ENCODE results near the gene HCN3. TPM values are rescaled to one million over a fixed set of nuclear protein-coding genes. Genes with fewer than 3 reads are reported as not detected.
A peak's percentile ranks its signal among the peaks of the same experiment; 100 is the strongest.
"Not testable (repeated sequence)": the region's sequence is repeated elsewhere in the genome, so short reads cannot be mapped to it uniquely, and the experiment has no call there.

HCN3 gene
- polyA plus RNA-seq, 1 donor, result 4.3 TPM

DNA sequence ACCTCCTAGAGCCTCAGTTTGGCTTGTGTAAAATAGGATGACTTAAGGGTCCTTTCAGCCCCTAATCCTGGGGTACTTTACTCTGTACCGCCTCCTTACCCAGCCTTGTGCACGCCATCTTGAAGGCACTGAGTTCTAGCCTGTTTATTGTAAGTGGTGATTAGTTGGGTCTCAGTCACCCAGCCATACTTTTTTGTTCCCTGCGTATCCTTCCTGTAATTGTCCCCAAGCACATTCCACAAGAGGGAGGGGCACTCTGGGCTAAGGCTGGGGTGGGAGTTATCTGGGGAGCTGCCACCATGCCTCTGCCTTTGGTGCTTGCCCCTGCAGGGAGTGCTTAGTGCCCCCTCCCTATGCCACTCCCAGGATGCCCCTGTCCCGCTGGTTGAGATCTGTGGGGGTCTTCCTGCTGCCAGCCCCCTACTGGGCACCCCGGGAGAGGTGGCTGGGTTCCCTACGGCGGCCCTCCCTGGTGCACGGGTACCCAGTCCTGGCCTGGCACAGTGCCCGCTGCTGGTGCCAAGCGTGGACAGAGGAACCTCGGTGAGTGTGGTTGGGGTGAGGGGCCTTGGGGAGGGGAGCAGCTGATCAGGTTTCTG, 32.3 kb downstream of the HCN3 start:
- no peak for DNase-seq (ENCODE audit: low read depth)

DNA sequence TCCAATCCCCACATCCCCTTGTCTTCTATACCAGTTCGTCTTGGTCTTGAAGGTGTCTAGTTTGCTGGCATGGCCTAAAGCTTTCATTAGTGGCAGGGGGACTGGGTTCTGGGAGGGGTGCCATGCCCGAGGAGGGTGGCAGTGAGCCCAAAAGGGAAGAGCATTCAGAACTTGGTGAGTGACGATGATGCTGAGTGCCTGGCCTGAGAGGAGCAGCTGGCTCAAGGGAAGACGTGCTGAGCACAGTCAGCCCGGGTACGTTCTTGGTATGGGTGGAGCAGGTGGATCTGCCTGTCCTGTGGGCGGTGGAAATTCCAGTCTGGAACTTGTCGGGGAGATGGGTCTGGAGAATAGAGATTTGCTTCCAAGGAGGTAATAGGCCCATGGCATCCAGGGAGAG, 36.0 kb downstream of the HCN3 start:
- DNase-seq (ENCODE audit: low read depth), result no peak

DNA sequence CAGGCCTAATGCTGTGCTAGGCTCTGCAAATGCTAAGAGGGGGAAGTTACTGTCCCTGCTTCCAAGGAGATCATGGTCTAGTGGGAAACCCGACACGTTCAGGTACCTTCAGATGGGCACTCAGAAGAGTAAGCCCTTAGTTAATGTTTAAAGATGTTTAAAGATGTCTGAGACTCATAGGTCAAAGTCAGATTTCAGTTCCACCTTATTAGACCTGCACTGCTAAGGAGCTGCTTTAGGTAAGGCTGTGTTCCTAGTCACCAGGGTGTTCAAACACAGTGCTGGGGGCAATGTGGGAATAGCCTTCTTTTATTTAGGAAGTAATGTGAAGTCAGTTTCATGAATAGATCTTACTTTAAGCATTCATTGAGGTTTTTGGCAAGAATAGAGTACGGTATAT, 39.7 kb downstream of the HCN3 start:
- no peak for DNase-seq (ENCODE audit: low read depth)

DNA sequence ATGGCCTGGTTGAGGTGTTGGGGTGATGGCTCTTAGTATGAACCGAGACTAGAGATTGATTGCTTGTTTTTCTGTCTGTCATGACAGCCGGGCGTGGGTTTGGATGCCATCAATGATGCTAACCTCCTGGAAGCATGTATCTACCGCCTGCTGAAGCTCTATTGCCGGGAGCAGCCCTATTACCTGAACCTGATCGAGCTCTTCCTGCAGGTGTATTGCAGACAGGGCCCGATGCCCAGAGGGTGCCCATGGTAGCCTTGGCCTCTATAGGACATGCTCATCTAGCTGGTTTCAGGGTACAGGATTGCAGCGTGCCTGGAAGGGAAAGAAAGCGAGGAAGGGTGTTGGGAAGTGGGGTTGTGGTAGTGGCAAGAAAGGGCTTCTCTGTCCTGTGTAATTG, 40.8 kb downstream of the HCN3 start:
- DNase-seq (ENCODE audit: low read depth), result no peak

DNA sequence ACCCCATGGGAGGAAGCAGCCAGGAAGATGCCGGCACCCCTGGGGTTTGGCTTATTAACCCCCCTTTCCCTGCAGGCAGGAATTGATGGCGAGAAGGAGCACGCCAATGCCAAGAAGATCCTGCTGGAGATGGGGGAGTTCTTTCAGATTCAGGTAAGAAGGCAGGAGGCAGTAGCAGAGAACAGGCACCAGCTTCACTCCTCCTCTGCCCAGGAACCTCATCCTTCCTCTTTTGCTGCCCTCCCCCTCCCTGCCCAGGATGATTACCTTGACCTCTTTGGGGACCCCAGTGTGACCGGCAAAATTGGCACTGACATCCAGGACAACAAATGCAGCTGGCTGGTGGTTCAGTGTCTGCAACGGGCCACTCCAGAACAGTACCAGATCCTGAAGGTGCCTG, 42.3 kb downstream of the HCN3 start:
- no peak for DNase-seq (ENCODE audit: low read depth)

DNA sequence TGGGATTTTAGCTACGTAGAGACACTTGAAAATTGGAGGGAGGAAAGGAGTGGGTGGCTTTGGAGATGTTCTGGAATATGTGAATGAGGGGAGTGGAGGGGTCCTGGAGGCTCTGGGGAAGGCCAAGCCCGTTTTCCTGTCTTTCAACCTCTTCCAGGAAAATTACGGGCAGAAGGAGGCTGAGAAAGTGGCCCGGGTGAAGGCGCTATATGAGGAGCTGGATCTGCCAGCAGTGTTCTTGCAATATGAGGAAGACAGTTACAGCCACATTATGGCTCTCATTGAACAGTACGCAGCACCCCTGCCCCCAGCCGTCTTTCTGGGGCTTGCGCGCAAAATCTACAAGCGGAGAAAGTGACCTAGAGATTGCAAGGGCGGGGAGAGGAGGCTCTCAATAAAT, 43.0 kb downstream of the HCN3 start:
- no peak for DNase-seq (ENCODE audit: low read depth)

DNA sequence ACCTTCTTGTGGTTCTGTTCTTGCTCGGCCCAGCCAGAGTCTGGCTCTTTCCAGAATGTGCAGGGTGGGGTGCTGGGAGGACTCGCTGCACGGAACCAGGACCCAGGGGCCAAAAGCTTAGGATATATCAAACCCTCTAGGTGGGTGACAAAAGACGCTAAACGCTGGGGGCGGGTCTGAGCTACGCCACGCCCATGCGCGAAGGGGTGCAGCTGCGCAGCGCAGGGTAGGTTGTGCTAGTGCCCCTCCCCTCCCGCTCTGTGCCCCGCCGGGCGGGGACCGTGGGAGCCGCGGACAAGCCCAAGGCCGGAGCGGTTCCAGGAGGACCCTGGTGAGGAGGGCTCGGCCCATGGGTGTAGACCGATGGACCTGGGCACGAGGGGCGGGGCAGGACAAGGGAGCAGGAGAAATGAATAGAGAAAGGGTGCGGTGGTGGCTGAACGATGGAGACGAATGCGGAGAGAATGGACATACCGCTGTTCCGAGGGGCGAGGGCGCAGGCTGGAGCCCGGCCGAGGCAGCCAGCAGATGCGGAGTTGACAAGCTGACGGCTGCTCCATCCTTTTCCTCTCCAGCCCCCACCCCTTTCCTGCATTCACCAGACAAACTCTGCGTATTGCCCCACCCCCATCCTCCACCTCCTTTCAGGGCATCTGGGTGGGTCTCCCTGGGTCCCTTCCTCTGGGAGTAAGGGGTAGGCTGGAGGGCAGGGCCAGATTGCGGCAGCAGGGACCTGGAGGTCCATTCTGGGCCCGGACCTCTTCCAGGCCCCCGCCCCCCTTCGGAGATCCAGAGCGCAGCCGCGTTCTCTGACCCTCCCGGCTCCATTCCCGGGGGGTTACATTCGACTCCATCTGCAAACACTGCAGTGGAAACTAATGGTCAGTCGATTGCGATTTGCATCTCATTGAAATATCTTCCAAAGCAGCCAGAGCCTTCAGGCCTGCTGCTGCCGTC, 43.7 kb downstream of the HCN3 start, which contains the start of gene RUSC1:
Gene RUSC1, plus strand, starts transcription at position 234 of the 957 bp plus-strand sequence. CDS start 880 bp downstream, outside the sequence.
- DNase-seq (ENCODE audit: low read depth), result peak; percentile 88

DNA sequence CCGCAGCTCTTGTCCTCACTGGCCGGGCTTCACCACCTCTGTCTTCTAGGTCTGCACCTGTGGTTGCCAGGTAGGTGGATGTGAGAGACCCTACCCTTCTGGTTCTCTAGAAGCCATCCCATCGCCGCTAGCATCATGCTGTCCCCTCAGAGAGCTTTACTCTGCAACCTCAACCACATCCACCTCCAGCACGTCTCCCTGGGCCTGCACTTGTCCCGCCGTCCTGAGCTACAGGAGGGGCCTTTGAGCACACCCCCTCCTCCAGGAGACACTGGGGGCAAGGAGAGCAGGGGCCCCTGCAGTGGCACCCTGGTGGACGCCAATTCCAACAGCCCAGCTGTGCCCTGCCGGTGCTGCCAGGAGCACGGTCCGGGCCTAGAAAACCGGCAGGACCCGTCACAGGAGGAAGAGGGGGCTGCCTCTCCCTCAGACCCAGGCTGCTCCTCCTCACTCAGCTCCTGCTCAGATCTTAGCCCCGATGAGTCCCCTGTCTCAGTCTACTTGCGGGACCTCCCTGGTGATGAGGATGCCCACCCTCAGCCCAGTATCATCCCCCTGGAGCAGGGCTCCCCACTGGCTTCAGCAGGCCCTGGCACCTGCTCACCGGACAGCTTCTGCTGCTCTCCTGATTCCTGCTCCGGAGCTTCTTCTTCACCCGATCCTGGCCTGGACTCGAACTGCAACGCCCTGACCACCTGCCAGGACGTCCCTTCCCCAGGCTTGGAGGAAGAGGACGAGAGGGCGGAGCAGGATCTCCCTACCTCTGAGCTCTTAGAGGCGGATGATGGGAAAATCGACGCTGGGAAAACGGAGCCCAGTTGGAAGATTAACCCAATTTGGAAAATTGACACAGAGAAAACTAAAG, 44.6 kb downstream of the HCN3 start:
- no peak for DNase-seq (ENCODE audit: low read depth)

DNA sequence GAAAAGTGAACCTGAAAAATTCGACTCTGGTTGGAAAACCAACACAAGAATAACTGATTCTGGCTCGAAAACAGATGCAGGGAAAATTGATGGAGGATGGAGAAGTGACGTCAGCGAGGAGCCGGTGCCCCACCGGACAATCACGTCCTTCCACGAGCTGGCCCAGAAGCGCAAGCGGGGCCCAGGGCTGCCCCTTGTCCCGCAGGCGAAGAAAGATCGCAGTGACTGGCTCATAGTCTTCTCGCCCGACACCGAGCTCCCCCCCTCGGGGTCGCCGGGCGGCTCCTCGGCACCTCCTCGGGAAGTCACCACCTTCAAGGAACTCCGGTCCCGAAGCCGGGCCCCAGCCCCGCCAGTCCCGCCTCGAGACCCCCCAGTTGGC, 45.3 kb downstream of the HCN3 start:
- DNase-seq (ENCODE audit: low read depth), result no peak

DNA sequence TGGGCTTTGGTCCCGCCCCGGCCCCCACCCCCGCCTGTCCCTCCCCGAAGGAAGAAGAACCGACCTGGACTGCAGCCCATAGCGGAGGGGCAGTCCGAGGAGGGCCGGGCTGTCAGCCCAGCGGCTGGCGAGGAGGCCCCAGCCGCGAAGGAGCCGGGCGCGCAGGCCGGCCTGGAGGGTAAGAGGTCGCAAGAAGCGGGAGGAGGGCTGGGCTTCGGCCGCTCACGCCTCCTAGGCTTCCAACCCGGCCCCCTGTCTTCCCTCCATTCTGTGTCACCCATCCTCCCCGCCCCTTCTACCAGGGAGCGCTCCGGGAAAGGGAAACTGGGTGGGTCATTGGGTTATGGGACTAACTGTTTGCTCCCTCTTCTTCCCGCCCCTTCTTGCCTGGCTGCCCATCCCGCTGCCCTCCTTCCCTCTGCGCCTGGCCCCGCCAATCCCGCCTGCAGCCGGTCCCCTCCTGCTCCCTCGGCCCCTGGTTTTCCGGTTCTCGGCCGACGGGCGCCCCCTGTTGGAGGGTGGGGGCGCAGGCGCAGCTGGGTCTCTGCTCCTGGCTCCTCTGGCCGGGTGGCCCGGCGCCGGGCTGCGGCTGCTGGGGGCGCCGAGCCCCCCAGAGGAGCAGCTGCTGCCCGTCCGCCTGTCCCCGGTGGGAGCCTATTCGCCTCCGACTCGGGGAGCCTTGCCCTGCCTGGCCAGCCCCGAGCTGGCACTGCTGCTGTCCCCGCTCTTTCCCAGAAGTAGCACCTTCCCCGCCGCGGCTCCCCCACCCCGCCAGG, 45.9 kb downstream of the HCN3 start:
- no peak for DNase-seq (ENCODE audit: low read depth)

DNA sequence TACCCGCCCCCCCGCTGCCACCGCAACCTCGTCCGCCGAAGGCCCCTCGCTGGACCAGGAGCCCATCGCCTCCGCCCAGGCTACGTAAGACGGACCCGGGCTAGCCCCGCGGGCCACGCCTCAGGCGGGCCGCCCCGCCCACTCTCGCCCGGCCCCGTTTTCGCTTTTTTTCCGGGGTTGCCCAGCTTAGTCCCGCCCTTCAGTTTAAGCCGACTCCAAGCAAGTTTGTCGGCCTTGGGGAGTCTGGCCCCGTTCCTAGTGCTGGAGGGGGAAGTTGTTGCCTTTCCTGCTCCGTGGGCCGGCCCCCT, 46.4 kb downstream of the HCN3 start:
- no peak for DNase-seq (ENCODE audit: low read depth)

DNA sequence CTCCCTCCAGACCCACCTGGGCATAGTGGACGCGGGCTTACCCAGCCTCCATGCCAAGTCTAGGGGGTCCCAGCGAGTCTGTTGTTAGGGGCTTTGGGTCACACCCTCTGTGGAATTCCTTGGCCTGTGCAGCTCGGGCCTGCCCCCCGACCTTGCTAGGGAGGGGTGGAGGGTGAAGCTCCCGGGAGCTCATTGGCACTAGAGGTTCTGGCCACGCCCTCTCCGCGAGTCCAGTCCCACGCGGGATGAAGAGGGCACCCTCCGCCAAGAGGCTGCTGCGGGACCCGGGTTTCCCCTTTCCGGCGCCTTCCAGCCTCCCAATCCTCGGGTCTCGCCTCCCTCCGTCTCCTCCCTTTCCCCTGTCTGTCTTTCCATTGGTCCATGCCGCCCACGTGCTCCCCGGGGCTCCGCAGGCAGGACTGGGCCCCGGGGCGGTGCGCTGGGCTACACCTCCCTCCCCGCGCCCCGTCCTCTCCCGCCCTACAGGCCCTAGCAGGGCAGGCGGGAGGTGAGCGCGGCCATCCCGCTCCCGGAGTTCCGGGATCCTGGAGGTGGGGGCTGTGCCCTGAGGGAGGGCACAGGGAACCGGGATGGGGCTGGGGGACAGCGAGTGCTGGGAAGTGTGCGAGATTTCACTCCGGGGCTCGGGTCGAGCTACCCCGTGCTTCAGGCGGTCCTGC, 46.9 kb downstream of the HCN3 start:
- peak; percentile 79 for DNase-seq (ENCODE audit: low read depth)

DNA sequence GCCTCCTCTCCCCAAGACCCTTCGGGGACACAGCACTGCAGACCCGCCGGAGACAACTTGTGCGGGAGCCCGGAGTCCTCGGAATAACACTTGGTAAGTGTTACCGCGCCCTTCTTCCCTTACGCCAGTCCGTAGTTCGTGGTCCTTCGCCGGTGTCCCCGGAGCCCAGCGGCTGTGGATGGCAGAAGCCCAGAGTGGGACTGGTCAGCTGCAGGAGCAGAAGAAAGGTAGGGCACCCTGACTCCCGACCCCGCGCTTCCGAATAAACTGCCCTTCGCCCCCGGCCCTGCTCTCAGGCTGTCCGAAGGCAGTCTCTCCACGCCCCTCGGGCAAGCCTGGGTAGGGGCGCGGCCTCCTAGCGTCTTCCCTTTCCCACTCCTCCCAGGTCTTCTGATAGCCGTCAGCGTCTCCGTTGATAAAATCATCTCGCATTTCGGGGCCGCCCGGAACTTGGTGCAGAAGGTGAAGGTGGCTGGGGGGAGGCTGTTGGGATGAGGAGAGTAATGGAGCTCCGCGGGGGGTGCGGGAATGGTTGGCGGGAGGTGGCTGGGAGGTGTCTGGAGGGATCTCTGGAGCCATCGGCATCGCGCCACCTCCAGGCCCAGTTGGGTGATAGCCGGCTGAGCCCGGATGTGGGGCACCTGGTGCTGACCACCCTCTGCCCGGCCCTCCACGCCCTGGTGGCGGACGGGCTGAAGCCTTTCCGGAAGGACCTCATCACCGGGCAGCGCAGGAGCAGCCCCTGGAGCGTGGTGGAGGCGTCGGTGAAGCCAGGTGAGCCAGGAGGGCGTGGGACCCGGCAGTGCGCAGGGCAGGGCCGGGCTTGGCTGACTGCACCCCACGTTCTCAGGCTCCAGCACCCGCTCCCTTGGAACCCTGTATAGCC, 47.7 kb downstream of the HCN3 start:
- DNase-seq (ENCODE audit: low read depth), result no peak

DNA sequence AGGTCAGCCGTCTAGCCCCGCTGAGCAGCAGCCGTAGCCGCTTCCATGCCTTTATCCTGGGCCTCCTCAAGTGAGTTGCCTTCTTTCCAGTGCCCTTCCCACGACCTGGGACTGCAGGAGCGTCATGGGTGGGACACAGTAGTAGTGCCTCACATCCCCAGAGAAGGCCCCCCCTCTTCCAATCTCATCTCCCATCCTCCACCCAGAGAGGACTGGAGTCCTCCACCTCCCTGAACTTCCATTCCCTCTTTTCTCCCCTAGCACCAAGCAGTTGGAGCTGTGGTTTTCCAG, 48.3 kb downstream of the HCN3 start:
- DNase-seq (ENCODE audit: low read depth), result no peak

DNA sequence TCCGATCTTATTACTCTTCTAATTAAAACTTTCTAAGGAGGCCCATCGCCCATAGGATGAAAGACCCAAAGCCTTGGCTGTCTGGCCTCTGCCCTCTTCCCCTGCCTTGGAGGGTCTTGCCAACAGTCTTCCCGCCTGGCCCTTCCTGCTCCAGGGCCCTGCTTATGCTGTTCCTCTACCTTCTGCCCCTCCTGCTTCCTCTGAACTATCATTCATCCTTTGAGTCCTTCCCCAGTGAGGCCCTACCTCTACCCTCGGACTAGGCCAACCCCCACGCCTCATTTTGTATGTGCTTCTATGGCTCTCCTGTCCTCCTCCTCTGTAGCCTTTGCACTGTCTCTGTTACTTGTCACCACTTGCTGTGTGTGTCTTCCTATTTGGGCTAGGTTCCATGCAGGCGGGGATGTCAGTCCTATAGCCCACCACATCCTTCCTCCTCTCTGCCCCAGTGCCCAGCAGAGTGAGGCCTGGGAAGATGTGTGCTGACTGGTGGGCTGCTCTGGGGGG, 48.8 kb downstream of the HCN3 start:
- no peak for DNase-seq (ENCODE audit: low read depth)

DNA sequence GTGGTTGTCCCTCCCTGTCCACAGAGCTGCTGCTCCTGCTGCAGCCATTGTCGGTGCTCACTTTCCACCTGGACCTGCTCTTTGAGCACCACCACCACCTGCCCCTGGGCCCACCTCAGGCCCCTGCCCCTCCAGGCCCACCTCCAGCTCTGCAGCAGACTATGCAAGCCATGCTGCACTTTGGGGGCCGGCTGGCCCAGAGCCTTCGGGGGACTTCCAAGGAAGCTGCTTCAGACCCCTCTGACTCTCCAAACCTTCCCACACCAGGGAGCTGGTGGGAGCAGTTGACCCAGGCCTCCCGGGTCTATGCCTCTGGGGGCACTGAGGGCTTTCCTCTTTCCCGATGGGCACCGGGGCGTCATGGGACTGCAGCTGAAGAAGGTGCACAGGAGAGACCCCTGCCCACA, 49.4 kb downstream of the HCN3 start:
- DNase-seq (ENCODE audit: low read depth), result no peak

DNA sequence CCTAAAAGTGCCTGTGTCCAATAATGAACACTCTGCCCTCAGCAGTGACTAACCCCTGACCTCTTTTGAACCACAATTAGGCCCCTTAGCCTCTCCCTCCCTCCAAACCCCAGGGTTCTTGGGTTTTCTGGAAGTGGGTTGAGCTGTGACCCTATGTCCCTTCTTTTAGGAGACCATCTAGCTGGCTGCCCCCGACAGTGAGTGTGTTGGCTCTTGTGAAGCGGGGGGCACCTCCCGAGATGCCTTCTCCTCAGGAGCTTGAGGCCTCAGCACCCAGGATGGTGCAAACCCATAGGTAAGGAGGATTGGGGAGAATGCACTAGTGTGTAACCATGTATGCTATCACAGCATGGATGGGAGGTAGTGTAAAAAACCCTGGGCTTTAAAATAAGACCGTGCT, 50.7 kb downstream of the HCN3 start:
- no peak for DNase-seq (ENCODE audit: low read depth)

DNA sequence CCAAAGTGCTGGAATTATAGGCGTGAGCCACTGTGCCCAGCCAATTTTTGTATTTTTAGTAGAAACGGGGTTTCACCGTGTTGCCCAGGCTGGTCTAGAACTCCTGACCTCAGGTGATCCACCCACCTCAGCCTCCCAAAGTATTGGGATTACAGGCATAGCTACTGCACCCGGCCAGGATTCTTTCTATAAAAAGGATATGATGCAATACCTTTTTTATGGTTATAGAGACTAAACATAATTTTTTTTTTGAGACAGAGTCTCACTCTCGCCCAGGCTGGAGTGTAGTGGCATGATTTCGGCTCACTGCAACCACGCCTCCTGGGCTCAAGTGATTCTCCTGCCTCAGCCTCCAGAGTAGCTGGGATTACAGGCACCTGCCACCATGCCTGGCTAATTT, 51.6 kb downstream of the HCN3 start:
- DNase-seq (ENCODE audit: low read depth), result not testable (repeated sequence)

DNA sequence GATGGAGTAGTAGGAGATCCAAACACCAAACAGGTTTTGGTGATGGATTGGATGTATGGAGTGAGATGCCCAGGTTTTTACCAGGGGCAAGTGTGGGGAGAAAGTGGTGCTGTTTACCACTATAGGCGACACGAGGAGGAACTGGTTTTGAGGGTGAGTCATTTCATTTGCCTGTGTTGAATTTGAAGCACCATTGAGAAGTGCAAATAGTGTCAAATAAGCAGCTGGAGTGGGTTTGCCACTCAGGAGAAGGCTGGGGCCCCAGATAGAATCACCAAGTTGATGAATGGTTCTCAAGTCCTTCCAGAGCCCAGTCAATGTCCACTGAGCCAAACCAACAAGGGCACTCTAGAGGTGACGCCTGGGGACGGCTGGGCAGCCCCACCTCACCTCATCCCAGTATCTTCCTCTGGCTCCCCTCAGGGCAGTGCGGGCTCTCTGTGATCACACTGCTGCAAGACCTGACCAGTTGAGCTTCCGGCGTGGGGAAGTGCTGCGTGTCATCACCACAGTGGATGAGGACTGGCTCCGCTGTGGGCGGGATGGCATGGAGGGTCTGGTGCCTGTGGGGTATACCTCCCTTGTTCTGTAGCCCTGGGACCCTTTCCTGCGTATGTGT, 52.8 kb downstream of the HCN3 start:
- no peak for DNase-seq (ENCODE audit: low read depth)

DNA sequence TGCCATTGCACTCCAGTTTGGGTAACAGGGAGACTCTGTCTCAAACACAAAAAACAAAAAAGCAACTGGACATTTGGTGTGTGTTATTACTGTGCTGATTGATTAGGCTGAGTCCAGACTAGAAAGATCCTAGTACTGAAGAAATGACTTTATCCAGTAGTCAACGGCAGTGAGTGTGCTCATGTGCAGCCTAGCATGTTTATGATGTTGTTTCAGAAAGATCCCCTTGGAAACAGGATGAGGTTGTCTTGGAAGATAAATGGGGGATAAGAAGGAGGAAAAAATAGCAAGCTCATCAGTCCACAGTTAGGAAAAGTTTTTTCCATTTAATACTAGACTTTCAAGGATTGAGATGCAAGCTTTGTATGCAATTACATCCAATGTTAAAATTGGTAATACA, 57.7 kb downstream of the HCN3 start:
- DNase-seq (ENCODE audit: low read depth), result no peak

Data from forelimb muscle (tissue), 1 donor.